SH-SY5Y (cell line): ENCODE results near the gene CAMSAP1.

ENCODE experiments used
- GATA2 ChIP-seq: IDR thresholded peaks from 2 replicates; pipeline ENCODE4 v1.6.1; 2011; ENCODE audit warnings: mild to moderate bottlenecking, low read depth, low read length
- GATA3 ChIP-seq: IDR thresholded peaks from 2 replicates; pipeline ENCODE4 v1.6.1; 2011; ENCODE audit warnings: low read depth, mild to moderate bottlenecking, low read length, moderate library complexity

- TF ChIP-seq GATA2 = peak; percentile 16; the same call in 1 of the 2 replicates
- TF ChIP-seq GATA3 = no peak
Measured at GRCh38 chr9:135890190-135891026, 16.9 kb downstream of the CAMSAP1 start.
